ENCODE data around the gene HSF2BP. TPM values are rescaled to one million over a fixed set of nuclear protein-coding genes. Genes with fewer than 3 reads are reported as not detected.
A peak's percentile ranks its signal among the peaks of the same experiment; 100 is the strongest.
"Not testable (repeated sequence)": the region's sequence is repeated elsewhere in the genome, so short reads cannot be mapped to it uniquely, and the experiment has no call there.

The HSF2BP gene
- polyA plus RNA-seq (ENCODE audit: insufficient read length), result 3.0 TPM
- long read RNA-seq, donor 1, result 0 reads
- long read RNA-seq, donor 2, result 0 reads
- long read RNA-seq, donor 3, partial matches to known transcripts, result 0 of 1 reads
- long read RNA-seq, donor 3, other reads (novel, unspliced or antisense), result 0 of 1 reads
- long read RNA-seq, donor 4, result 0 reads
- long read RNA-seq, donor 5, partial matches to known transcripts, result 56 of 75 reads
- long read RNA-seq, donor 5, other reads (novel, unspliced or antisense), result 19 of 75 reads
- long read RNA-seq, donor 6, result 0 reads
- long read RNA-seq, donor 7, result 0 reads
- long read RNA-seq, donor 8, partial matches to known transcripts, result 0 of 1 reads
- long read RNA-seq, donor 8, other reads (novel, unspliced or antisense), result 0 of 1 reads

DNA sequence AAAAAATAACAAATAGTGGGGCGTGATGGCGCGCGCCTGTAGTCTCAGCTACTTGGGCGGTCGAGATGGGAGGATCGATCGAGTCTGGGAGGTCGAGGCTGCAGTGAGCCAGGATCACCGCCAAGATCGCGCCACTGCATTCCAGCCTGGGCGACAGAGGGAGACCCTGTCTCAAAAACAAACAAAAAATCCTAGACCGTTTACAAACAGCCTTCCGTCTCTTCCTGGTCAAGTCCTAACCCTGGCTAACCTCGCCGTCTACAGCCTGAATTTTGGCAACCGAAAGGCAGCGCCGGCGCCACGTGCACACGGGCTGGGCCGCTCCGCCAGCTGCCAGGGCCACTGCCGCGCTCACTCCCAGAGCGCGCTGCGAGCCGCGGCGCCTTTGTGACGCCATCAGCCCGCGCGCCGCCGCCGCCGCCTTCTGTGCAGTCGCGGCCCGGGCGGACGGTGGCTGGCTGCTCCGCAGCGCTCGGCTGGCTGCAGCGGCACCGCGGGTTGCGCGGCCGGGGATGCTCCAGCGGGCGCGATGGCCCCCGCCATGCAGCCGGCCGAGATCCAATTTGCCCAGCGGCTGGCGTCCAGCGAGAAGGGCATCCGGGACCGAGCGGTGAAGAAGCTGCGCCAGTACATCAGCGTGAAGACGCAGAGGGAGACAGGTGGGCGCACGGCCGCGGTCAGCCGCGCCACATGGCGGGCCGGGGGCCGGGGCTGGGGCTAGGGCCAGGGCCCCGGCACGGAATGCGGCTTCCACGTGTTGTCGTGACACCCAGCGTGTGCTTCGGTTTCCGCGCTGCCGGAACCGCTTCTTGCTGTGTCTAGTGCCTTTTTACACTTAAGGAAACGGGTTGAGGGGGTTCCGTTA is at the start of gene HSF2BP, which contains the start of gene RRP1B:
Gene HSF2BP, minus strand, starts transcription at position 353 of the 865 bp plus-strand sequence. CDS start 1,392 bp downstream, outside the sequence.
Gene RRP1B, plus strand, starts transcription at position 425 of the 865 bp plus-strand sequence. Its CDS starts 105 bp downstream, at position 530.
- DNase-seq, result peak; percentile 80

DNA sequence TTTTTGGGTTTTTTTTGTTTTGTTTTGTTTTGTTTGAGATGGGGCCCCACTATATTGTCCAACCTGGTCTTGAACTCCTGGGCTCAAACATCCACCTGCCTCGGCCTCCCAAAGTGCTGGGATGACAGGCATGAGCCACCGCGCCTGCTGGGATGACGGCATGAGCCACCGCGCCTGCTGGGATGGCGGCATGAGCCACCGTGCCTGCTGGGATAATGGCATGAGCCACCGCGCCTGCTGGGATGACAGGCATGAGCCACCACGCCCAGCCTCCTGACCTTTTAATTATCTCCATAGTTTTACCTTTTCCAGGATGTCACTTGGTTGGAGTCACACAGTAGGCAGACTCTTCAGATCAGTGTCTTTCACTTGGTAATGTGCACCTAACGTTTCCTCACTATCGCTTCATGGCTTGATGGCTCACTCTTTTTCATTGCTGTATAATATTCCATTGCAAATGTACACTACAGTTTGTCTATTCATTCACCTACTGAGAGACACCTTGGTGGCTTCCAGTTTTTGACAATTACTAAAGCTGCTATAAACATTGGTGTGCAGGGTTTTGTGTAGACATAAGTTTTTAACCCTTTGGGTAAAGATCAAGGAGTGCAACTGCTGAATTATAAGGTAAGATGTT is 49.6 kb upstream of the HSF2BP start:
- no peak for DNase-seq

DNA sequence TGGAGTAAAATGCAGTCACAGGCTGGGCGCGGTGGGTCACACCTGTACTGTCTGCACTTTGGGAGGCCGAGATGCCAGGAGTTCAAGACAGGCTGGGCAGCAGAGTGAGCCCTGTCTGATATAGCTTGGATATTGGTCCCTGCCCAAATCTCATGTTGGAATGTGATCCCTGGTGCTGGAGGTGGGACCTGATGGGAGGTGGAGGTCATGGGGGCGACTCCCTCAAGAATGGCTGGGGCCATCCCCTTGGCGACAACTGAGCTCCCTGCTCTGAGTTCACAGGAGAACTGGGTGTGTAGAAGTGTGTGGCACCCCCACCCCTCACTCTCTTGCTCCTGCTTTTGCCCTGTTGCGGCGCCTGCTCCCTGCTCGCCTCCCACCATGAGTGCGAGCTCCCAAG is 48.2 kb upstream of the HSF2BP start:
- no peak for DNase-seq

DNA sequence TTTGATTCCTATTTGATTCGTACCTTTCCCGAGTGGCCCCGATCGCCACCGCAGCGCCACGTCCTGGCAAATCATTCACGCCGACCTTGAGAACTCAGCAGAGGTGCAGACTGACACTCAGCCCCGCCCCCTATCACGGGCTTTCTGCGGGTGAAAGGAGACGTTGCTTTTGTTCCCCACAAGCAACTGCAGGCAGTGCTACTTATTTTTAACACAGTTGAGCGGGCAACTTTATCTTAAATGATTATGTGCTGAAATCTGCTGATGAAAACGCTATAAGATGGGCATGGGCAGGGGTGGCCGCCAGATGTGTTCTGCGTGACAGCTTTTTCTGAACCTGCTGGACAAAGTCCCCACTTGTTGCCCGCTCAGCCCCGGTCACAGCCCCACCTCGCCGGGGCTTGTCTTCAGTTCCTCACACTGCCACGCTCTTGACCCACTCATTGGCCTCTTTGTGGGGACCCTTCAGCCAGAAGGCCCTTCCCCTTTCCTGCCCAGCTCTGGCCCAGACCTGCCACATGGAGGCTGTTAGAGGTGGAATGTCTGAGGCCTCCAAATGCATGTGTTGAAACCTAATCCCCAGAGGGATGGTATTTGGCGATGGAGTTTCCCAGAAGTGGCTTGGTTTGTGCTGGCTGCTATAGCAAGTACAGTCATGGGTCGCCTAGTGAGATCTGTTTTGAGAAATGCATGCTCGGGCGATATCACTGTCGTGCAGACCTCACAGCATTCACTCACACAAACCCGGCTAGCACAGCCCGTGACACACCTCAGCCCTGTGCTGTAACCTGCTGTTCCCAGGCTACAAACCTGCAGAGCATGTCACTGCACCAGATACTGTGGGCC is 44.0 kb upstream of the HSF2BP start:
- DNase-seq, result no peak

DNA sequence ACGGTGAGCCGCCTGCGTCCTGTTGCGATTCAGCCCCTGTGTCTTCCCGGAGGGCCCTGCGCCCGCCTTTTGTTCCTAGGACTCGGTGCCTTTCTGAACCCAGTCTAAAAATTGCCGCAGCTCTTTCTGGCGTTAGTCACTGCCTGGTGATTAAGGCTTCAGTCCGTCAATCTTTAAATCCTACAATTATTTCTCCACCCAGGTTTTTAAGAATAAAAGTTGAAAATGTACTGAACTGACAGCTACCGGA is 43.4 kb upstream of the HSF2BP start:
- no peak for DNase-seq

DNA sequence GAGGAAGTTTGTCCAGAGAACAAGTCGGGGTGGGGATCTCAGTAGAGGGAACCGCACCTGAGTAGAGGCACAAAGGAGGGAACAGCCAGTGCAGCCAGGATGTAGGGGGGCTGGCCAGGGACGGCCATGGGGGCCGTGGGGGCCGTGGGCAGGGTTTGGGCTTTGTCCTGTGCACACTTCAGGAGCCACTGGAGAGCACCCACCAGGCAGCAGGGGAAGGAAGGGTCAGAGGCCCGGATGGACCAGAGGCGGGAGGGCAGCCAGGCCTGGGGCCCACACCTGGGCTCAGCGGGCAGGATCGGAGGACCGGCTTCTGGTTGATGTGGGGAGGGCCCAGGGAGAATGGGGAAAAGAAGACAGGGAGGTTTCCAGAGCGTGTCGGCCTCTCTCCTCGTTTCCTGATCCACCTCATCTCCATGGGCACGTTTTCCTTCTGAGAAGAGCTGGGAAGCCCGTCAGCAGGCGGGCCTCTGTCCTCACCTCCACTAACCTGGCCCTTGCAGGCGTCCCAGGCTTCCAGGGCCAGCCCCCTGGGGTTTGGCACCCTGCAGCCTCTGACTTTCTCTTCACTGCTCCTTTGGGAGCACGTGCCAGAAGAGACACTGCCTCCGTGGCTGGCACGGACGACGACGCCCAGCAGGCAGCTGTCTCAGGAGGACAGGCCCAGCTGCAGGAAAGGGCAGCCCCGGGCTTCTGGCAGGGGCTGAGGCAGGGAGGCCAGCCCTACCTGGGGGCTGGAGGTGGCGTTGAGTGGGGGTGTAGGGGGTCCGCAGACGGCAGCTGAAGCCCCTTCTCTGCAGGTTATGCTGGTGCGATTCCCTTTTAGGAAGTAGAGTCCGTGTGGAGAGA is 42.9 kb upstream of the HSF2BP start:
- no peak for DNase-seq

DNA sequence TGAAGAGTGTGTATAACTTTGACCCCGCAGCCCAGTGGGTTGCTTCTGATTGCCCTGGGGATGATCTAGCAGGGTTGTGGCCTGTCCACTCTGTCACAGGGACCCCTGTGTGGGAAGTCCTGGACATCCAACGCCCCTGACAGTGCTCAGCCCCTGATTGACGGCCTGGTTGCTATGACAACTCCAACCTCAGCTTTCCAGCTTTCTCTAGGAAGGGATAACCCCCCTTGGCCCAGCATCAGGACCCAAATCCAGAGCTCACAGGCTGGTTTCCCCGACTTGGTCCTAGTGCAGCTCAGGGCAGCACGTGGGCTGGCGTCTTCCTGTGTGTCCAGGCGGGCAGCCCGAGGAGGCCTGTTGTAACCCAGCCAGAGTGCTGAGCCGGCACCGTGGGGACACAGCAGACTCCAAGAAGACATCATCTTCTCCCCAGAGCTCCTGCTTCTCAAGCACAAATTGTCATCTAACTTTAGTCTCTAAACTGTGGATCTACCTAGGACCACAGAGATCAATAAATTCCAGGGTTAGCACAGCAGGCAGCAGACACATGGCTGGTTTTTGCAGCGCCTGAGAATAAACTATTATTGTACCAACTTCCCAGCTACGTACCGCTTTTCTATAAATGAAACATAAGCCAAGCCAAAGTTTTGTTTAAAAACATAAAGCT is 40.8 kb upstream of the HSF2BP start:
- DNase-seq, result no peak

DNA sequence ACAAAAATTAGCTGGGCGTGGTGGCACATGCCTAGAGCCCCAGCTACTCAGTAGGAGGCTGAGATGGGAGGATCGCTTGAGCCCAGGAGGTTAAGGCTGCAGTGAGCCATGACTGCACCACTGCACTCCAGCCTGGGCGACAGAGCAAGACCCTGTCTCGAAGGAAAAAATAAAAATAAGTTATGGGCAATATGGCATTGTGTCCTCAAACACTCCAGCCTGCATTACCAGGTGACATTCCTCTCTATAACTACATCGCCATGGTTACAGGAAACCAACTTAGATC is 40.1 kb upstream of the HSF2BP start:
- DNase-seq, result not testable (repeated sequence)

DNA sequence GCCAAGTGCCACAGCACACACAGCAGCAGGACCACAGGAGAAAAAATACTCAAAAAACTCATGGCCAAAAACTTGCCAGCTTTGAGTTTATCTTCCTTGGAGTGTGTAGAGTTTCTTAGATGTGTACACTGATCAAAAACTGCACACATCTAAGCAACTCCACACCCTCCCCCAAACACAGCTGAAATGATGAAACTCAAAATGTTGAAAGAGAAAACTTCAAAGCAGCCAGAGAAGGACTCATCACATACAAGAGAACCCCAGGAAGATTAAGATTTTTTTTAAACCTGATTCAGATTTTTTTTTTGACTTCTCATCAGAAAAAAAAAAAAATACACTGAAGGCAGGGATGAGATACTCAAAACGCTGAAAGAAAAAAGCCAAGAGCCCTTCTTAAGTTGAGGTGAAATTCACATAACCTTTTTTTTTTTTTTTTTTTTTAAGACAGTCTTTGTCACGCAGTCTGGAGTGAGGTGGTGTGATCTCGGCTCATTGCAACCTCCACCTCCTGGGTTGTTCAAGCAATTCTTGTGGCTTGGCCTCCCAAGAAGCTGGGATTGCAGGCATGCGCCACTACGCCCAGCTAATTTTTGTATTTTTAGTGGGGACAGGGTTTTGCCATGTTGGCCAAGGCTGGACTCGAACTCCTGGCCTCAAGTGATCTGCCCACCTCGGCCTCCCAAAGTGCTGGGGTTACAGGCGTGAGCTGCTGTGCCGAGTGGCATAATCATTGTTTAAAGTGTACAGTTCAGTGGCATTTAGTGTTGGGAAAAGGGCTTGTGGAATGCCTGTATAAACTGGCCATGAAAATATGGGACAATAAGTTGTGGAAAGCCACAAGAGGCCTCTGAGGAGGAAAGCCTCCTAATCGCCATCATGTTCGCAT is 38.7 kb upstream of the HSF2BP start:
- DNase-seq, result no peak

DNA sequence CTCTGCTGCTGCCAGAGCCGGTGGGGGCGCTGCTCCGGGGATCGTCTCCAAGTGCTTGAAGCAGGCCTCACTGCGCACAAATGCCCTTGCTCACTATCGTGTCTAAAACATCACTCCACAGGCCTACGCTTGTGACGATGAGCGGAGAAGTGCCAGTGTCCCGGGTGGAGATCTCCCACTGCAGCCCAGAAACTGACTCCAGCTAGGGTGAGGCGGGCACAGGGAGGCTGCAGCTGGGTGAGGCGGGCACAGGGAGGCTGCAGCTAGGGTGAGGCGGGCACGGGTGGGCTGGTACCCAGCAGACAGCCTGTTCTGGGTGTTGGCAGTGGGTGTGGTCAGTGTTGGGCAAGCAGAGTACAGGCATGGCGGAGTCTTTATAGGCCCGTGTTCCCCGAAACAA is 36.9 kb upstream of the HSF2BP start:
- DNase-seq, result no peak

DNA sequence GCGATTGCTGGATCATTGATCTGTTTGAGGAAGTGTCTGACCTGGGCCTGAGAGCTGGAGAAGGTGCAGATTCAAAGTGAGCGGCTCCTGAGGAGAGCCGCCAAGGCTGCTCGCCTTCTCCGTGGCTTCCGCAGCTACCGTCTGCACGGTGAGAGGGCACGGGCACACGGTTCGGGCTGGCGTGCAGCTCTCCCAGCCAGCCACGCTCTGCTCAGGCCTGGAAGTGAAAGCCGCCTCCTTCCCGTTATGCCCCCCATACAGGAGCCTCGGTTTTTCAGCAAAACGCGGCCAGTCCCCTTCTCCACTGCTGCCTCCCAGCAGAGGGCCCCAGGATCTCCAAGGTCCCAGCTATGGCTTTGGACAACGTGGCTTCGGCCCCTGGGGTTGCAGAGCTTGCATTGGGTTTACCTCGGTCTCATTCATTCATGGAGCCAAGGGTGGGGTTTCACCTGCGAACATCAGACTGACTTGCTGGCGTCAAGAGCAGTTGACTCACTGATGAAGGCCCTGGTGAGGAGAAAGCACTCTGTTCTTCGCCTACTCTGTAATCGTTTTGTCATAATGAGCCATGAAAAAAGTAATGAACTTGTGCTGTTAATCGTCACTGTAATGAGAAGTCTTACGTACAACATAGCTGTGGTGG is 35.3 kb upstream of the HSF2BP start:
- no peak for DNase-seq

DNA sequence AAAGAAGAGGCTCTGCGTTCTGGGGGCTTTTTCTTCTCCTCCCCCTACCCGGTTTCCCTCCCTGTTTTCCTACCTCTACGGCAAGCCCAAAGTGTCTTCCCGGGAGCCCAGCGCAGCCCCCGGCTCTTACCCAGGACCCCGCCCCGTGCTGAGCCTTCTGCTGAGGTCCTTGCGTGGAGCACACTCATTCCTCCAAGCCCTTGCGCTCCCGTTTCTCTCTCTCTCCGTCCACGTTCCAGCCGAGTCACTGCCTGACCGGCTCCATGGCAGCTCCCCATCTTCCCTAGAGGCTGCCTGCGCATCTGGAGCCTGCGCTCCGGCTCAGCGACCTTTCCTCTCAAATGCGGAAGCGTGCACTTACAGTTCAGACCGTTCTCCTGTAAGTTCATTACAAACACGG is 34.7 kb upstream of the HSF2BP start:
- DNase-seq, result no peak

DNA sequence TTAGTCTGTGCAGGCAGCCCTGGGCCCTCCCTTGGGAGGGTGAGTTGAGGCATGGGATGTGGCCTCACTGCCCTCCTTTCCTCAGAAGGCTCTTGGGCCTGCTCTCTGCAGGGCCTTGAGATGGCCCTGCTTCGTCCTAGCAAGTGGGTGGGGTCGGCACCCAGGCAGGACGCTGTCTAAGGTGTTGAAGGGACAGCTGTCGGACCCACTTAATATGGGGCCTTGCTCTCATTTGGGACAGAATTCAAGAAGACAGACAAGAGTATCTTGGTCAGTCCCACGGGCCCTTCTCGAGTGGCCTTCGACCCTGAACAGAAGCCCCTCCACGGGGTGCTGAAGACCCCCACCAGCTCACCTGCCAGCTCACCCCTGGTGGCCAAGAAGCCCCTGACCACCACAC is 33.7 kb upstream of the HSF2BP start:
- DNase-seq, result no peak

DNA sequence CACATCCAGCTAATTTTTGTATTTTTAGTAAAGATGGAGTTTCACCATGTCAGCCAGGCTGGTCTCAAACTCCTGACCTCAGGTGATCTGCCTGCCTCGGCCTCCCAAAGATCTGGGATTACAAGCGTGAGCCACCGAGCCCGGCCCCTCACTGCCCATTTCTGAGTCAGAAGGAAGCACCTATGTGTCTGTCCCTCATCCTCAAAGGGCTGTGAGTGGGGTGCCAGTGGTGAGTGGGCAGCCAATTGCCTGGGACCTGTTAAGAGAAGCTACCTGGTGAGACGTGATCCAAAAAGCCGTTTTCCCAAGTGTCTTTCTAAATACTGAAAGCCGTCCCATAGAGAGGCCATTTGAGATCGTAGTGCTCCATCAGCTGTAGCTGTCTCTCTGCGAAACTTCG is 32.5 kb upstream of the HSF2BP start:
- DNase-seq, result no peak

DNA sequence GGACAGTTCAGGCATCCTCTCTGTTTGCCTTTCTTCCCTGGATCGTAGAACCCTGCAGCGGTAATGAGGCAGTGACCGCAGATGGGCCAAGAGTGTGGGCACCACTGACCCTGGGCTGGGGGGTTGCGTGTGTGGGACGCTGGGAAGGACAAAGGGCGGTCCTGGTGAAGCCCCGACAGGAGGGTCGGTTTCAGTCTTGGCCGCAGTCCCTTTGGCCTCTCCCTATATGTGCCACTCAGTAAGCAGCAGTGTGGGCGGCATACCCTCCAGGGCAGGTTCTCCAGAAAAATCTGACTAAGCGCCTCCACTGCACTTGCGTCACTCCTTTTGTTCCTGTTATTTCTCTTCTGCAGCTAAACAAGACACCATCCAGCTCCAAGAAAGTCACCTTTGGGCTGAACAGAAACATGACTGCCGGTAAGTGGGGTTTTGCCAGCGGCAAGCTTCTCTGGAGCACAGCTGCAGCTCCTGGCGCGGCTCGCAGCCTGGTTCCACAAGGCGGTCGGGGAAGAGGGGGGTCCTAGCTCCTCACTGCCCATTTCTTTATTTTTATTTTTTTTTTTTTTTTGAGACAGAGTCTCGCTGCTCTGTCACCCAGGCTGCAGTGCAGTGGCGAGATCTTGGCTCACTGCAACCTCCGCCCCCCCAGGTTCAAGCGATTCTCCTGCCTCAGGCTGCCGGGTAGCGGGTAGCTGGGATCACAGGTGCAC is 32.0 kb upstream of the HSF2BP start:
- DNase-seq, result no peak

DNA sequence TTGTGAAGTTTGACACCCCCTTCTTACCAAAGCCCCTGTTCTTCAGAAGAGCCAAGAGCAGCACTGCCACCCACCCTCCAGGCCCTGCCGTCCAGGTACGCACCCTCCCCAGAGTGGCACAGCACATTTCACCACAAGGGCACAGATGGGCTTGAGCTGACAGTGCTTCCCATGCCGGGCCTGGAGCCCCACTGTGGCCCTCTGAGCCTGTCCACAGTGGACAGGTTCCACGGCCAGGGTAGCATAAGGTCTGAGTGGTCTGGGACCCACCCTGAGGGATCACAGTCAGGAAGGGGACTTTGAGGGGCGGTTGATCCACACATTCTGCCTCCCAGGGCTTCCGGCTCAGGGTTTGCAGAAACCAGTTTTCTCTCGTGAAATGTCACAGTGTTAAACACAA is 31.1 kb upstream of the HSF2BP start:
- DNase-seq, result no peak

DNA sequence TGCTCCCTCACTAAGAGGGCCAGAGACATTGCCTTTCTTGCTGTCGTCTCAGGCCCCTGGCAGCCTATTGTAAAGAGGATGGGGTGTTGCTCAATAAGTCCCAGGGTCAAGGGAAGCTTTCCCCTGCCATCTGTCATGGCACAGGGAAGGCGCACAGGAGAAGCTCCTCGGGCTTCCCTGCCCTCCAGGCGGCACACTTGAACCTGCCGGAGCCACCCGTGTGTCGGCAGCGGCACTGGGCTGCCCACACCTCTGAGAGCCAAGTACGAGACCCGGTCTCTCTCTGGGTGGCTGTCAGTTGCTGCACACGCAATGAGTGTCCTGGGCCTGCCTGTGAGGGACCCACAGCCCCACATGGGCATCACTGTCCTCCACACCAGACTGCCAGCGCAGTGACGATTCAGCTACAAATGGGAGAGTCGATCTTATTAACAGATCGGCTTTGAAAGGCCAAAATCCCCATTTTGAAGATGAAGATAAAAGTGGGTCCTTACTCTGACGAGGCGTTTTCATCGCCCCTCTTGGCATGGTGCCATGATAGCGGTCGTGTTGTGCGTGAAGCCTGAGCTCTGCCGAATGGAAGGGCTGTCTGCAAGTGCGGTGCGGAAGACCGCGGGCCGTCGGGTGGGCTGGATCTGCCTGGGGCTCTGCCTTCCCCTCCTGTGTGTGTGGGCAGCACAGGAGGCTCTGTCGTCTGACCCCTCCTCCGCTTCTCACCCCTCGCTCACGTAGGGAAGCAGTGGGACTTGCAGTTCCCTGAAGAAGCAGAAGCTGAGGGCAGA is 30.5 kb upstream of the HSF2BP start:
- no peak for DNase-seq

DNA sequence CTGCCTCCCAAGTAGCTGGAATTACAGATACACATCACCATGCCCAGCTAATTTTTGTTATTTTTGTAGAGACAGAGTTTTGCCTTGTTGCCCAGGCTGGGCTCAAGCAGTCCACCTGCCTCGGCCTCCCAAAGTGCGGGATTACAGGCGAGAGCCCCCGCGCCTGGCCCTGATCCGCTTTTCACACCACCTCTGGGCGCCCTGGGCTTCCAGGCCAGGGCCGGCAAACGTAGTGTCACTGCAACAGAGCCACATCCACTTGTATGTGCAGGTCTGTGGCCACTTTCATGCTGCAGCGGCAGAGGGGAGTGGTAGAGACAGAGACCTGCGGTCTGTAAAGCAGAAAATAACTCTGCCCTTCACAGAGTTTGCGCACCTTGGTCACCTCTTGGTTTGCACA is 29.6 kb upstream of the HSF2BP start:
- no peak for DNase-seq
